ENCODE data around the gene NBL1.

The NBL1 gene

GRCh38 chr1:19705464-19705863 is 61.4 kb downstream of the NBL1 start:
- DNase-seq, result no peak

DNA sequence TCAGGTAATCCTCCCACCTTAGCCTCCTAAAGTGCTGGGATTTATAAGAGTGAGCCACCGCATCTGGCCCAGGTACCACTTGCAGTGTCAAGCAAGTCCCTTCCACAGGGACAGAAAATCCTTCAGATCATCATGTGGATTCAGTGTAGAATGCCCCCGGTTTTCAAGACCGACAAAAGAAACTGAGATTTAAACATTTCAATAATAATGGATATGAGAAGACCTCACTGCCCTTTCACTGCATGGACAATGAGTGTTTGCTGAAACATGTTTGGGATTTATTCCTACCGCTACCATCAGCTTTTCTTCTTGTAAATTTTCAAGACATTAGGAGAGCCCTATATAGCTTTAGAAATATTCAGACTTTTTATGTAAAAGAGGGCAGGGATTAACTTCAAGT is 62.0 kb downstream of the NBL1 start:
- DNase-seq, result no peak
